Brain microvascular endothelial cell (primary cell): ENCODE results near the gene KIAA0408.

Experiments
- DNase-seq: peaks from one replicate; pipeline ENCODE4 v3.0.0-alpha.2; 2020
- H3K27ac ChIP-seq: fragments of 250-450 bp; sonication (Bioruptor Pico); 2 replicates; pipeline ENCODE4 v1.5.1; 2020; ENCODE audit warnings: mild to moderate bottlenecking, moderate library complexity
- H3K27me3 ChIP-seq: fragments of 250-450 bp; sonication (Bioruptor Pico); replicated peaks from 2 replicates; pipeline ENCODE4 v1.5.1; 2020; ENCODE audit warnings: mild to moderate bottlenecking
- H3K36me3 ChIP-seq: fragments of 250-450 bp; sonication (Bioruptor Pico); replicated peaks from 2 replicates; pipeline ENCODE4 v1.5.1; 2020; ENCODE audit warnings: mild to moderate bottlenecking
- H3K4me3 ChIP-seq: 2 replicates; pipeline ENCODE4 v1.5.1; 2011; ENCODE audit warnings: low read depth, mild to moderate bottlenecking, control low read depth, low read length, moderate library complexity
- in situ Hi-C: cut with HindIII; loops from 2 replicates; pipeline ENCODE4 v1.10.0; 2017; ENCODE audit warnings: low sequenced_read_pairs, low pct_ligation_motif_present
- TF ChIP-seq, protein P1 (sequence below): IDR thresholded peaks from 2 replicates; pipeline ENCODE4 v1.5.1; 2011; ENCODE audit warnings: low read depth, mild to moderate bottlenecking, moderate library complexity, low read length, control low read depth, inconsistent platforms; ENCODE audit errors: missing control alignments

The KIAA0408 gene

DNA sequence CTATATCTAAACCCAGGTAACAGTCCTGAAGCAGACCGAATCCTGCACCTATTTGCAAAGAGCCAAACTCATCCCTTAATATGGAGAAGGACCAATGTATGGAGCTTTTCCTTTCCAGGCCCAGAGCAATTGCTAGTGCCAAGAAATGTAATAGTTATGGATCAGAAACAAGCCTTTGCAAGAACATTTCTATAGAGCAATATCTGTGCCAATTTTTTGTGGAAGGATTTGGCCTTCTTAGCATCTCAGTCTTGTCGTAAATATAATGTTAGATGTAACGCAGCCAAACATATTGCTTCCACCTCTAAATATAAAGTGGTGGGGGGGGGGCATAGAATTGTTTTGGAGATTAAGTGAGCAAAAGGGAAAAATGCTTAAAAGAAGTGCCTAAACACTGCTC, 2.7 kb downstream of the KIAA0408 start:
- in situ Hi-C loops, result no loop called here

GRCh38 chr6:127453845-127454619, 5.2 kb downstream of the KIAA0408 start:
- no peak for DNase-seq
- H3K4me3 ChIP-seq, result no peak overlapping the region
- in situ Hi-C loops, result no loop called here
- H3K36me3 ChIP-seq, result no peaks in the 10 kb centered on the region
- TF ChIP-seq, protein P1, sequence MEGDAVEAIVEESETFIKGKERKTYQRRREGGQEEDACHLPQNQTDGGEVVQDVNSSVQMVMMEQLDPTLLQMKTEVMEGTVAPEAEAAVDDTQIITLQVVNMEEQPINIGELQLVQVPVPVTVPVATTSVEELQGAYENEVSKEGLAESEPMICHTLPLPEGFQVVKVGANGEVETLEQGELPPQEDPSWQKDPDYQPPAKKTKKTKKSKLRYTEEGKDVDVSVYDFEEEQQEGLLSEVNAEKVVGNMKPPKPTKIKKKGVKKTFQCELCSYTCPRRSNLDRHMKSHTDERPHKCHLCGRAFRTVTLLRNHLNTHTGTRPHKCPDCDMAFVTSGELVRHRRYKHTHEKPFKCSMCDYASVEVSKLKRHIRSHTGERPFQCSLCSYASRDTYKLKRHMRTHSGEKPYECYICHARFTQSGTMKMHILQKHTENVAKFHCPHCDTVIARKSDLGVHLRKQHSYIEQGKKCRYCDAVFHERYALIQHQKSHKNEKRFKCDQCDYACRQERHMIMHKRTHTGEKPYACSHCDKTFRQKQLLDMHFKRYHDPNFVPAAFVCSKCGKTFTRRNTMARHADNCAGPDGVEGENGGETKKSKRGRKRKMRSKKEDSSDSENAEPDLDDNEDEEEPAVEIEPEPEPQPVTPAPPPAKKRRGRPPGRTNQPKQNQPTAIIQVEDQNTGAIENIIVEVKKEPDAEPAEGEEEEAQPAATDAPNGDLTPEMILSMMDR, result no peak
- H3K27ac ChIP-seq, result no peak overlapping the region
- H3K27me3 ChIP-seq, result no peaks in the 10 kb centered on the region

More for the DNA sequence above, 2.7 kb downstream of the KIAA0408 start:
- DNase-seq, result no peak
- no peak overlapping the region for H3K4me3 ChIP-seq
- no peaks in the 10 kb centered on the region for H3K27me3 ChIP-seq
- H3K27ac ChIP-seq, result no peak overlapping the region
- H3K36me3 ChIP-seq, result no peaks in the 10 kb centered on the region
- TF ChIP-seq, protein P1, result no peak

- H3K36me3 ChIP-seq, result no peaks in the 10 kb centered on the region
- DNase-seq, result no peak
- no peak overlapping the region for H3K4me3 ChIP-seq
- no peak overlapping the region for H3K27ac ChIP-seq
- in situ Hi-C loops, result no loop called here
- H3K27me3 ChIP-seq, result no peaks in the 10 kb centered on the region
- TF ChIP-seq, protein P1, result no peak
Observed at GRCh38 chr6:127452803-127453202, 6.4 kb downstream of the KIAA0408 start.

GRCh38 chr6:127451388-127451787, 7.8 kb downstream of the KIAA0408 start:
- Histone ChIP-seq H3K36me3 (peaks cover 7% of the 10 kb centered on the region), H3K27me3 (no peaks in the 10 kb centered on the region), H3K4me3 (no peak overlapping the region), H3K27ac (no peak overlapping the region)
- TF ChIP-seq, protein P1, result no peak
- in situ Hi-C loops, result no loop called here
- no peak for DNase-seq

DNA sequence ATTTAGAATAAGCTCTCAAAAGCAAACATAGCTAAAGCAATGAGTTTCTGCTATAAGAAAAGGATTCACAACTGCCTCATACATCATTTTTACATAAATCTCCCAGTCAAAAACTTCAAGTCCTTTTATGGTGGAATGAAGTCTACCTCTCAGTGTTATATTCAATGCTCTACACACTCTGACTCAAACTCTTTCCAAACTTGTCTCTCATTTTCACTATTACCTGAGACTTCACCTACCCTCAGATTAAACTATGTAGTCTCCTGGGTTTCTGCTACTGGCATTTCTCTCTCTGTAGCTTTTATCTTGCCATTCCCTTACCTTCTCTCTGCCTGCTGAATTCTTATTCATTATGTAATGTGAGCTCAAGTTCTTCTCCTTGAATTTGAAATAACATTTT, 11.4 kb downstream of the KIAA0408 start:
- DNase-seq, result no peak
- Histone ChIP-seq H3K36me3 (peaks cover 7% of the 10 kb centered on the region), H3K4me3 (no peak overlapping the region), H3K27ac (no peak overlapping the region), H3K27me3 (no peaks in the 10 kb centered on the region)
- in situ Hi-C loops, result no loop called here
- TF ChIP-seq, protein P1, result no peak

DNA sequence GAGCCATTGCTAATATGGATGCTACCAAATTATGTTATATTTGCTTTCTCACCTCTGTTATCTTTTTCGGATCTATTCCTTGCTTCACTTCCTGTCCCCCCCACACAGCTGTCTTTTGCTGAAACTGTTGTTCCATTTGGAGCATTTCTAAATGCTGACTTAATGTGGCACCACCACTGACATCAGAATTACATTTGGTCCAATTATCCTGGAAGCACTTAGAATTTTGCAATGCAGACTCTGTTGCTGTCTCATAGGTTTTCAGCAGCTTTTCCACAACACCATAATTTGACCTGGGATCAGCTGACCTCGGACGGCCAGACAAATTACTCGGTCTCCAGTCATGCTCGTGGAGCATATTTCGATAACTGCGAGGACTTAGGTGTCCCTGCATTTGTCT, 12.8 kb downstream of the KIAA0408 start:
- H3K36me3 ChIP-seq, result peaks cover 7% of the 10 kb centered on the region
- TF ChIP-seq, protein P1, result no peak

More for the DNA sequence above, 12.8 kb downstream of the KIAA0408 start:
- no peak for DNase-seq
- Histone ChIP-seq H3K4me3 (no peak overlapping the region), H3K27ac (no peak overlapping the region), H3K27me3 (no peaks in the 10 kb centered on the region)
- in situ Hi-C loops, result no loop called here
